ENCODE data around the gene RNF10. TPM values are rescaled to one million over a fixed set of nuclear protein-coding genes. Genes with fewer than 3 reads are reported as not detected.

RNF10 gene
- total RNA-seq, 4 donors from 2014 or later = 124 to 217 (median 167) TPM

- TF ChIP-seq CTCF (IDR thresholded peaks at IDR 0.05) = no peak
- DNase-seq (ENCODE audit: low spot score) (no peak), ATAC-seq (ENCODE audit: low FRiP score) (no peak)
These were observed 86.5 kb downstream of the RNF10 start for GRCh38 chr12:120620624-120621023.

- DNase-seq (ENCODE audit: low spot score) = no peak
- no peak for TF ChIP-seq CTCF (IDR thresholded peaks at IDR 0.05)
- no peak for ATAC-seq (ENCODE audit: low FRiP score)
These were observed 91.6 kb downstream of the RNF10 start for GRCh38 chr12:120625557-120626419.

Small RNA genes lying within 50 kb of the gene (small RNA-seq; reads per million reads assigned to genes)
- gene RF00019 = not detected

Other genes with a start within 250 kb of the RNF10 start
- gene RNU4-2, start 242.5 kb upstream of the RNF10 start, total RNA-seq = under 1 TPM; under 0.01 TPM
- gene RNU4-1, start 241.1 kb upstream of the RNF10 start, total RNA-seq = under 1 TPM in 2 of 4 donors, not detected in 2; under 0.01 TPM
- gene SIRT4, start 232.0 kb upstream of the RNF10 start, total RNA-seq = 1 to 10 TPM in 3 of 4 donors, not detected in 1; 1.3 to 2.4 (median 1.4) TPM
- not detected for gene PLA2G1B, start 206.6 kb upstream of the RNF10 start, total RNA-seq
- gene MSI1, start 165.2 kb upstream of the RNF10 start, total RNA-seq = 1 to 10 TPM in 1 of 4 donors, under 1 TPM in 2, not detected in 1; 0.13 to 2.0 (median 0.37) TPM
- gene COX6A1, start 96.2 kb upstream of the RNF10 start, total RNA-seq = 100 to 1,000 TPM; 374 to 751 (median 529) TPM
- gene TRIAP1, start 88.0 kb upstream of the RNF10 start, total RNA-seq = 10 to 100 TPM; 11.3 to 21.6 (median 16.2) TPM
- 10 to 100 TPM; 22.8 to 30.7 (median 24.2) TPM for gene GATC, start 87.9 kb upstream of the RNF10 start, total RNA-seq
- gene SRSF9, start 64.6 kb upstream of the RNF10 start, total RNA-seq = 10 to 100 TPM; 62.3 to 88.7 (median 71.4) TPM
- 100 to 1,000 TPM; 142 to 209 (median 175) TPM for gene DYNLL1, start 38.2 kb upstream of the RNF10 start, total RNA-seq
- gene COQ5, start 5.2 kb upstream of the RNF10 start, total RNA-seq = 10 to 100 TPM; 14.4 to 31.2 (median 25.4) TPM
- gene POP5, start 47.0 kb downstream of the RNF10 start, total RNA-seq = 10 to 100 TPM; 20.9 to 44.6 (median 34.3) TPM
- gene CABP1, start 106.3 kb downstream of the RNF10 start, total RNA-seq = 10 to 100 TPM in 2 of 4 donors, 1 to 10 TPM in 2; 2.1 to 14.7 (median 6.6) TPM
- 100 to 1,000 TPM in 1 of 4 donors, 10 to 100 TPM in 3; 84.8 to 121 (median 91.7) TPM for gene MLEC, start 152.8 kb downstream of the RNF10 start, total RNA-seq
- 10 to 100 TPM; 19.6 to 38.1 (median 21.8) TPM for gene UNC119B, start 176.1 kb downstream of the RNF10 start, total RNA-seq
- 100 to 1,000 TPM in 2 of 4 donors, 10 to 100 TPM in 2; 57.4 to 147 (median 97.9) TPM for gene ACADS, start 191.5 kb downstream of the RNF10 start, total RNA-seq